ENCODE measurements around the gene DGKH. TPM values are rescaled to one million over a fixed set of nuclear protein-coding genes. Genes with fewer than 3 reads are reported as not detected.

The DGKH gene
- total RNA-seq, 1 experiment from 2014 or later = 9.2 TPM

DNA sequence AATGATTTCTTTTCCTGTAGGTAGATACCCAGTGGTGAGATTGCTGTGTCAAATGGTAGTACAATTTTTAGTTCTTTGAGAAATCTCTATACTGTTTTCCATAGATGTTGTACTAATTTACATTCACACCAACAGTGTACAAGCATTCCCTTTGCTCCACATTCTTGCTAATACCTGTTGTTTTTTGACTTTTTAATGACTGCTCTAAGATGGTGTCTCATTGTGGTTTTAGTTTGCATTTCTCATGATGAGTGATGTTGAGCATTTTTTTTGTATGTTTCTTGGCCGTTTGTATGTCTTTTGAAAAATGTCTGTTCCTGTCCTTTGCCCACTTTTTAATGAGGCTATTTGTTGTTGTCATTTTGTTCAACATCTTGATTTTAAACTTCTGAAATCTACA is 103.3 kb downstream of the DGKH start:
- intact Hi-C loops (cut with micrococcal nuclease) = no loop called here
- ChIA-PET RAD21 (ENCODE audit: low non-redundant PET in 1 of 2, low total read pairs in 2 of 2, uncharacterized antibody in 2 of 2, unreplicated experiment in 2 of 2) (no interaction called here), POLR2A (no interaction called here), CTCF (no interaction called here)
- H3K79me2 ChIP-seq (ENCODE audit: insufficient read depth, low read length) = no peaks in the 10 kb centered on the region
- H3K4me2 ChIP-seq (ENCODE audit: low read length) = no peak overlapping the region
- no peaks in the 10 kb centered on the region for H3K9me2 ChIP-seq (ENCODE audit: insufficient read depth)
- no peak overlapping the region for H3K9ac ChIP-seq (ENCODE audit: low read length)
- no peaks in the 10 kb centered on the region for H4K20me1 ChIP-seq (ENCODE audit: insufficient read depth)
- H3K4me3 ChIP-seq (replicated peaks in 1 of 2; ENCODE audit: low read depth in 1 of 2, low read length in 2 of 2) = no peak overlapping the region
- no peak overlapping the region for H2AFZ ChIP-seq (ENCODE audit: low read depth, low read length, poor library complexity, severe bottlenecking)
- no peaks in the 10 kb centered on the region for H3K36me3 ChIP-seq (ENCODE audit: control insufficient read depth in 1 of 2, insufficient read depth in 2 of 2, low read length in 2 of 2)
- no peaks in the 10 kb centered on the region for H3K4me1 ChIP-seq (ENCODE audit: control insufficient read depth in 1 of 2, insufficient read depth in 2 of 2, low read length in 2 of 2)
- DNase-seq (ENCODE audit: low read depth, low spot score) = no peak
- H3K27me3 ChIP-seq (ENCODE audit: insufficient read depth, low read length) = no peaks in the 10 kb centered on the region
- no peaks in the 10 kb centered on the region for H3K9me3 ChIP-seq (ENCODE audit: control insufficient read depth in 1 of 2, insufficient read depth in 1 of 2, low read depth in 1 of 2, low read length in 2 of 2)
- TF ChIP-seq SP1 (IDR thresholded peaks at IDR 0.05; ENCODE audit: low read depth) (no peak), TCF7L2 (IDR thresholded peaks at IDR 0.05; ENCODE audit: borderline replicate concordance, extremely low read depth, insufficient read depth, insufficient read length) (no peak), FOSL1 (IDR thresholded peaks at IDR 0.05; ENCODE audit: low read depth) (no peak), EGR1 (IDR thresholded peaks at IDR 0.05; ENCODE audit: low read depth) (no peak), CEBPB (IDR thresholded peaks at IDR 0.05; ENCODE audit: low read depth) (no peak), JUND (IDR thresholded peaks at IDR 0.05) (no peak), EZH2 (IDR thresholded peaks at IDR 0.05) (no peak), POLR2A (IDR thresholded peaks at IDR 0.05; ENCODE audit: borderline replicate concordance, extremely low read depth, insufficient read depth, insufficient read length) (no peak)
- no peak overlapping the region for H3K27ac ChIP-seq (ENCODE audit: low read depth, low read length)
- no peak for ATAC-seq
- no TSS peak for BruUV-seq (replicated peaks)

- ATAC-seq (no peak), DNase-seq (ENCODE audit: low read depth, low spot score) (no peak)
- no peaks in the 10 kb centered on the region for H3K36me3 ChIP-seq (ENCODE audit: control insufficient read depth in 1 of 2, insufficient read depth in 2 of 2, low read length in 2 of 2)
- H3K79me2 ChIP-seq (ENCODE audit: insufficient read depth, low read length) = no peaks in the 10 kb centered on the region
- intact Hi-C loops (cut with micrococcal nuclease) = no loop called here
- H3K4me2 ChIP-seq (ENCODE audit: low read length) = no peak overlapping the region
- no peak overlapping the region for H3K4me3 ChIP-seq (replicated peaks in 1 of 2; ENCODE audit: low read depth in 1 of 2, low read length in 2 of 2)
- H4K20me1 ChIP-seq (ENCODE audit: insufficient read depth) = no peaks in the 10 kb centered on the region
- no peaks in the 10 kb centered on the region for H3K27me3 ChIP-seq (ENCODE audit: insufficient read depth, low read length)
- ChIA-PET CTCF (no interaction called here), POLR2A (no interaction called here), RAD21 (ENCODE audit: low non-redundant PET in 1 of 2, low total read pairs in 2 of 2, uncharacterized antibody in 2 of 2, unreplicated experiment in 2 of 2) (no interaction called here)
- no peaks in the 10 kb centered on the region for H3K9me3 ChIP-seq (ENCODE audit: control insufficient read depth in 1 of 2, insufficient read depth in 1 of 2, low read depth in 1 of 2, low read length in 2 of 2)
- H3K9me2 ChIP-seq (ENCODE audit: insufficient read depth) = no peaks in the 10 kb centered on the region
- H3K9ac ChIP-seq (ENCODE audit: low read length) = no peak overlapping the region
- H3K27ac ChIP-seq (ENCODE audit: low read depth, low read length) = no peak overlapping the region
- H2AFZ ChIP-seq (ENCODE audit: low read depth, low read length, poor library complexity, severe bottlenecking) = no peak overlapping the region
- no peak for TF ChIP-seq TCF7L2 (IDR thresholded peaks at IDR 0.05; ENCODE audit: borderline replicate concordance, extremely low read depth, insufficient read depth, insufficient read length)
- TF ChIP-seq, protein P1, sequence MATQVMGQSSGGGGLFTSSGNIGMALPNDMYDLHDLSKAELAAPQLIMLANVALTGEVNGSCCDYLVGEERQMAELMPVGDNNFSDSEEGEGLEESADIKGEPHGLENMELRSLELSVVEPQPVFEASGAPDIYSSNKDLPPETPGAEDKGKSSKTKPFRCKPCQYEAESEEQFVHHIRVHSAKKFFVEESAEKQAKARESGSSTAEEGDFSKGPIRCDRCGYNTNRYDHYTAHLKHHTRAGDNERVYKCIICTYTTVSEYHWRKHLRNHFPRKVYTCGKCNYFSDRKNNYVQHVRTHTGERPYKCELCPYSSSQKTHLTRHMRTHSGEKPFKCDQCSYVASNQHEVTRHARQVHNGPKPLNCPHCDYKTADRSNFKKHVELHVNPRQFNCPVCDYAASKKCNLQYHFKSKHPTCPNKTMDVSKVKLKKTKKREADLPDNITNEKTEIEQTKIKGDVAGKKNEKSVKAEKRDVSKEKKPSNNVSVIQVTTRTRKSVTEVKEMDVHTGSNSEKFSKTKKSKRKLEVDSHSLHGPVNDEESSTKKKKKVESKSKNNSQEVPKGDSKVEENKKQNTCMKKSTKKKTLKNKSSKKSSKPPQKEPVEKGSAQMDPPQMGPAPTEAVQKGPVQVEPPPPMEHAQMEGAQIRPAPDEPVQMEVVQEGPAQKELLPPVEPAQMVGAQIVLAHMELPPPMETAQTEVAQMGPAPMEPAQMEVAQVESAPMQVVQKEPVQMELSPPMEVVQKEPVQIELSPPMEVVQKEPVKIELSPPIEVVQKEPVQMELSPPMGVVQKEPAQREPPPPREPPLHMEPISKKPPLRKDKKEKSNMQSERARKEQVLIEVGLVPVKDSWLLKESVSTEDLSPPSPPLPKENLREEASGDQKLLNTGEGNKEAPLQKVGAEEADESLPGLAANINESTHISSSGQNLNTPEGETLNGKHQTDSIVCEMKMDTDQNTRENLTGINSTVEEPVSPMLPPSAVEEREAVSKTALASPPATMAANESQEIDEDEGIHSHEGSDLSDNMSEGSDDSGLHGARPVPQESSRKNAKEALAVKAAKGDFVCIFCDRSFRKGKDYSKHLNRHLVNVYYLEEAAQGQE (IDR thresholded peaks at IDR 0.05; ENCODE audit: low read depth) = no peak
- H3K4me1 ChIP-seq (ENCODE audit: control insufficient read depth in 1 of 2, insufficient read depth in 2 of 2, low read length in 2 of 2) = no peaks in the 10 kb centered on the region
- no TSS peak for BruUV-seq (replicated peaks)
These were observed 104.0 kb downstream of the DGKH start for GRCh38 chr13:42152495-42152894.

Data from HCT116 (cell line).